GM12878 (cell line): ENCODE results near the gene SATB1. TPM values are rescaled to one million over a fixed set of nuclear protein-coding genes. Genes with fewer than 3 reads are reported as not detected.

Experiments used
- BHLHE40 ChIP-seq, 2 experiments: fragments of 450-650 bp in 1 of 2; IDR thresholded peaks; 2 replicates each; pipeline ENCODE4 v1.6.1; 2011 to 2017; ENCODE audit warnings: low read depth in 2 of 2, borderline replicate concordance in 1 of 2, improper control_type of control experiment in 1 of 2, low read length in 1 of 2, mild to moderate bottlenecking in 1 of 2
- IKZF1 ChIP-seq: fragments of 450-650 bp; conservative IDR thresholded peaks from 2 replicates; pipeline ENCODE4 v1.6.1; 2017; ENCODE audit warnings: antibody characterized with exemption, mild to moderate bottlenecking
- RUNX3 ChIP-seq: IDR thresholded peaks from 2 replicates; pipeline ENCODE4 v1.6.1; 2012; ENCODE audit warnings: low read length, inconsistent platforms
- ZNF274 ChIP-seq: IDR thresholded peaks from one replicate; pipeline ENCODE4 v1.8.0; 2011; ENCODE audit not compliant: insufficient read length, insufficient read depth
- ZSCAN29 ChIP-seq: fragments of 450-650 bp; IDR thresholded peaks from 2 replicates; pipeline ENCODE4 v1.6.1; 2017; ENCODE audit warnings: mild to moderate bottlenecking, moderate library complexity
- polyA plus RNA-seq, 11 experiments: library from polyadenylated mRNA; depleted of rRNA in 4 of 11; unstranded in 6 of 11; stranded (reverse) in 5 of 11; fragments of >200 nt; fragmentation: Nextera tagmentation in 4 of 11; fragmentation: Illumina TruSeq in 1 of 11; extraction: Ambion mirVana in 4 of 11; extraction: Trizol in 1 of 11; gene quantifications; 1 replicate in 1 of 11; 2 replicates in 10 of 11; pipeline versions ENCODE4 v1.2.1 to v1.2.3, GENCODE V29; 2011 to 2016; ENCODE audit warnings: inconsistent platforms in 2 of 11, missing spikeins in 2 of 11, low read depth in 1 of 11
- total RNA-seq, 4 experiments: library from RNA; depleted of rRNA in 3 of 4; stranded (reverse); fragments of >200 nt in 3 of 4; fragmentation: Illumina TruSeq in 1 of 4; extraction: Trizol in 1 of 4; gene quantifications; 2 replicates each; pipeline versions ENCODE4 v1.2.1 to v1.2.3, GENCODE V29; 2013 to 2021
- TF ChIP-seq, protein P1 (sequence below): IDR thresholded peaks from 2 replicates; pipeline ENCODE4 v1.6.1; 2012; ENCODE audit warnings: low read depth, low read length, improper control_type of control experiment
- TF ChIP-seq, protein P2 (sequence below): IDR thresholded peaks from 2 replicates; pipeline ENCODE4 v1.6.1; 2011; ENCODE audit warnings: borderline replicate concordance, low read depth, mild to moderate bottlenecking, moderate library complexity, low read length; ENCODE audit not compliant: insufficient read depth, poor library complexity, severe bottlenecking
- TF ChIP-seq, protein P3 (sequence below): fragments of 450-650 bp; formaldehyde crosslinking; IDR thresholded peaks from 2 replicates; pipeline ENCODE4 v1.4.0; 2022; ENCODE audit warnings: mild to moderate bottlenecking, moderate library complexity

The SATB1 gene
- total and polyA plus RNA-seq, 10 of the 15 experiments (the other 5 are each of a cell fraction or from before 2014, with no cell fraction given) = 0.01 to 0.72 (median 0.07) TPM; not detected in 4

DNA sequence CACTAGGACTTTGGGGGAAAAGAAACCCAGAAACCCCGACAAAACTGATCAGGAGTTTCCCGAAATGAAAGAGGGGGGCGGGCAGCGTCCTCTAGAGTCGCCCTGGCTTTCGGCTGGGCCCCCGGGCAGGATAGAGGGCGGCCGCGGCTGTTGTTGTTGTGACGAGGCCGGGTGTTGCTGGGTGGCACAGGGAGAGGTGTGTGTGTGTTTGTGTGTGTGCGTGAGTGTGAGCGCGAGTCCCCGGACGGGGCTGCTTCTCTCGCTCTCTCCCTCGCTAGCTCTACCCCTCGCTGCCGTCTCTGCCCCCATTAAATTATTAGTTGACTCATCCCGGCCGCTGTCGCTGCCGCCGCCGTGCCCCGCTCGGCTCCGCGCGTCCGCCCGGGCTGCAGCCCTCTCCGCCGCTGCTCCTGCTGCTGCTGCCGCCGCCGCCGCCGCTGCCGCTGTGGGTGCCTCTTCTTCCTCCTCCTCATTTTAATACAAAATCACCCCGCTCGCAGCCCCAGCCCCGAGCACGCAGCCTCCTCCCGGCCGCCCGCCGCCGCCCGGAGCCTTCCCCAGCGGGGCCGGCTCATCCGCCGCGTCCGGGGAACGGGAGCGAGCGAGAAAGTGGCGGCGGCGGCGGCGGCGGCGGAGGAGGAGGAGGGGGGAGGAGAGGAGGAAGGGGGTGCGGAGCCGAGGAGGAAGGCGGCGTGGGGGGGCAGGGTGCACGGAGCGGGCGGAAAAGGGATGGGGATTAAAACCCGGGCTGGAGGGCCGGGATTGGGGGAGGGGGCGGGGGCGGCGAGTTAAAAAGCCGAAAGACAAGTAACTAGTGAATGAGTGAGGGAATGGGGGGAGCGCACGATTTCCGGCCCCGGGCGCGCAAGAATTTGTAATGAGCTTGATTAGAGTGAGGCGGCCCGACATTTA, at the start of gene SATB1 (continued):
- TF ChIP-seq ZNF274 = no peak
- TF ChIP-seq, protein P1, sequence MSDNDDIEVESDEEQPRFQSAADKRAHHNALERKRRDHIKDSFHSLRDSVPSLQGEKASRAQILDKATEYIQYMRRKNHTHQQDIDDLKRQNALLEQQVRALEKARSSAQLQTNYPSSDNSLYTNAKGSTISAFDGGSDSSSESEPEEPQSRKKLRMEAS = no peak
- TF ChIP-seq, protein P2, sequence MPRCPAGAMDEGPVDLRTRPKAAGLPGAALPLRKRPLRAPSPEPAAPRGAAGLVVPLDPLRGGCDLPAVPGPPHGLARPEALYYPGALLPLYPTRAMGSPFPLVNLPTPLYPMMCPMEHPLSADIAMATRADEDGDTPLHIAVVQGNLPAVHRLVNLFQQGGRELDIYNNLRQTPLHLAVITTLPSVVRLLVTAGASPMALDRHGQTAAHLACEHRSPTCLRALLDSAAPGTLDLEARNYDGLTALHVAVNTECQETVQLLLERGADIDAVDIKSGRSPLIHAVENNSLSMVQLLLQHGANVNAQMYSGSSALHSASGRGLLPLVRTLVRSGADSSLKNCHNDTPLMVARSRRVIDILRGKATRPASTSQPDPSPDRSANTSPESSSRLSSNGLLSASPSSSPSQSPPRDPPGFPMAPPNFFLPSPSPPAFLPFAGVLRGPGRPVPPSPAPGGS = no peak
- peak; percentile 54 for TF ChIP-seq IKZF1
- TF ChIP-seq, protein P3, sequence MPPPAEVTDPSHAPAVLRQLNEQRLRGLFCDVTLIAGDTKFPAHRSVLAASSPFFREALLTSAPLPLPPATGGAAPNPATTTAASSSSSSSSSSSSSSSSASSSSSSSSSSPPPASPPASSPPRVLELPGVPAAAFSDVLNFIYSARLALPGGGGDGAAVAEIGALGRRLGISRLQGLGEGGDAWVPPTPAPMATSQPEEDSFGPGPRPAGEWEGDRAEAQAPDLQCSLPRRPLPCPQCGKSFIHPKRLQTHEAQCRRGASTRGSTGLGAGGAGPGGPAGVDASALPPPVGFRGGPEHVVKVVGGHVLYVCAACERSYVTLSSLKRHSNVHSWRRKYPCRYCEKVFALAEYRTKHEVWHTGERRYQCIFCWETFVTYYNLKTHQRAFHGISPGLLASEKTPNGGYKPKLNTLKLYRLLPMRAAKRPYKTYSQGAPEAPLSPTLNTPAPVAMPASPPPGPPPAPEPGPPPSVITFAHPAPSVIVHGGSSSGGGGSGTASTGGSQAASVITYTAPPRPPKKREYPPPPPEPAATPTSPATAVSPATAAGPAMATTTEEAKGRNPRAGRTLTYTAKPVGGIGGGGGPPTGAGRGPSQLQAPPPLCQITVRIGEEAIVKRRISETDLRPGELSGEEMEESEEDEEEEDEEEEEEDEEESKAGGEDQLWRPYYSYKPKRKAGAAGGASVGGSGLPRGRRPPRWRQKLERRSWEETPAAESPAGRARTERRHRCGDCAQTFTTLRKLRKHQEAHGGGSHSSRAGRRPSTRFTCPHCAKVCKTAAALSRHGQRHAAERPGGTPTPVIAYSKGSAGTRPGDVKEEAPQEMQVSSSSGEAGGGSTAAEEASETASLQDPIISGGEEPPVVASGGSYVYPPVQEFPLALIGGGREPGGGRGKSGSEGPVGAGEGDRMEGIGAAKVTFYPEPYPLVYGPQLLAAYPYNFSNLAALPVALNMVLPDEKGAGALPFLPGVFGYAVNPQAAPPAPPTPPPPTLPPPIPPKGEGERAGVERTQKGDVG (CRISPR knock-in tag) = no peak
- TF ChIP-seq ZSCAN29 = no peak
- TF ChIP-seq RUNX3 = no peak
- TF ChIP-seq BHLHE40 (IDR thresholded peaks at IDR 0.05; ENCODE audit: borderline replicate concordance in 1 of 2, low read depth in 2 of 2, low read length in 1 of 2) = 0 out of 4 replicates have a peak, but pooled peaks of 1 of the 2 experiments have one; percentile 24
- TF ChIP-seq, all 136 proteins: peak for 6
